22Rv1 (cell line): ENCODE results near the gene CARS1.

Source experiments
- ZFX ChIP-seq: fragments of 450-650 bp; IDR thresholded peaks from 2 replicates; pipeline ENCODE4 v1.6.1; 2017; ENCODE audit warnings: antibody characterized with exemption, borderline replicate concordance
- TF ChIP-seq, protein P1 (sequence below): fragments of 450-650 bp; IDR thresholded peaks from 2 replicates; pipeline ENCODE4 v1.5.1; 2017; ENCODE audit warnings: mild to moderate bottlenecking

DNA sequence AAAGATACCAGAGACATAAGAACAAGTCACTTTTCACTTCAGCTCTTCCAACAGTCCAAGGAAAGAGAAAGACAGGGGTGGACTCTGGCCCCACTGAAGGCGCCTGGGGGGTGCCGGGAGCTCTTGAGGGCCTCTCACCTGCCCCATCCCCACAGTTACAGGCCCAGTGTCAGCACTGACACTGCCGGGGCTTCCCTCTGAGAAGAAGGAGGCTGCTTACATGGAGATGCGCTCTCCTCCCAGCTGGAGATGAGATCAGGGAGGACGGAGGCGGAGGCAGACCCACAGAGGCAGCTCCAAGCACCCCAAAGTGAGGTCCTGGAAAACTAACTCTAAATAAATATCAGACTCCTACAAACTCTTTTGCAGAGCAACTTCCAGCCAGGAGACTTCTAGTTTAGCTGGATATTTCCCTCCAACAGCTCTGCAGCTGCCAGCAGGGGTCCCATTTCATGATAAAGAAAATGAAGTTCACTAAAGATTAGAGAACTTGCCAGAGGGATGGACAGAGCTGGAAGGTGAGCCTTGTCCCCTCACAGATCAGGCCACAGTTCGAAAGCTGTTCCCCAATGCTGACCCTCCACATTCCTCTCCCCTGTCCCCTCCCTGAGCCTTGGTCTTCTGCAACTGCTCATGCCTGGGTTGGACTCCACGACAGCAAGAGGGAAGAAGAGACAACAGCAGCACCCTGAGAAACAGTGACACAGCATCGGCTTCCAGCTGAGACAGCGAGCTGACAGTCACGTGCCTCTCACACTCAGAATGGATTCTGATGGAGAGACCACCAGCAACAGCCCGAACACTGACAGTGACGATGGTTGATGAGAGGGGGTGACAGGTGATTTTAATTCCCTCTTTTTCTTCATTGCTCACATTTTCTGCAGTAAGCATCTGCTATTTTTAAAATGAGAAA is 5.8 kb downstream of the CARS1 start:
- TF ChIP-seq, protein P1, sequence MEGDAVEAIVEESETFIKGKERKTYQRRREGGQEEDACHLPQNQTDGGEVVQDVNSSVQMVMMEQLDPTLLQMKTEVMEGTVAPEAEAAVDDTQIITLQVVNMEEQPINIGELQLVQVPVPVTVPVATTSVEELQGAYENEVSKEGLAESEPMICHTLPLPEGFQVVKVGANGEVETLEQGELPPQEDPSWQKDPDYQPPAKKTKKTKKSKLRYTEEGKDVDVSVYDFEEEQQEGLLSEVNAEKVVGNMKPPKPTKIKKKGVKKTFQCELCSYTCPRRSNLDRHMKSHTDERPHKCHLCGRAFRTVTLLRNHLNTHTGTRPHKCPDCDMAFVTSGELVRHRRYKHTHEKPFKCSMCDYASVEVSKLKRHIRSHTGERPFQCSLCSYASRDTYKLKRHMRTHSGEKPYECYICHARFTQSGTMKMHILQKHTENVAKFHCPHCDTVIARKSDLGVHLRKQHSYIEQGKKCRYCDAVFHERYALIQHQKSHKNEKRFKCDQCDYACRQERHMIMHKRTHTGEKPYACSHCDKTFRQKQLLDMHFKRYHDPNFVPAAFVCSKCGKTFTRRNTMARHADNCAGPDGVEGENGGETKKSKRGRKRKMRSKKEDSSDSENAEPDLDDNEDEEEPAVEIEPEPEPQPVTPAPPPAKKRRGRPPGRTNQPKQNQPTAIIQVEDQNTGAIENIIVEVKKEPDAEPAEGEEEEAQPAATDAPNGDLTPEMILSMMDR: no peak
- no peak for TF ChIP-seq ZFX
